HG02970 (cell line): ENCODE measurements around the gene INTS6.

Experiments
- ATAC-seq: cut with Tn5 transposase; IDR thresholded peaks from one replicate; pipeline ENCODE4 v1.9.1; 2021; ENCODE audit warnings: mild to moderate bottlenecking, moderate library complexity, moderate number of reproducible peaks; ENCODE audit not compliant: unreplicated experiment, low FRiP score

Gene INTS6

GRCh38 chr13:51325837-51326236, 127.0 kb downstream of the INTS6 start:
- ATAC-seq, result no peak

DNA sequence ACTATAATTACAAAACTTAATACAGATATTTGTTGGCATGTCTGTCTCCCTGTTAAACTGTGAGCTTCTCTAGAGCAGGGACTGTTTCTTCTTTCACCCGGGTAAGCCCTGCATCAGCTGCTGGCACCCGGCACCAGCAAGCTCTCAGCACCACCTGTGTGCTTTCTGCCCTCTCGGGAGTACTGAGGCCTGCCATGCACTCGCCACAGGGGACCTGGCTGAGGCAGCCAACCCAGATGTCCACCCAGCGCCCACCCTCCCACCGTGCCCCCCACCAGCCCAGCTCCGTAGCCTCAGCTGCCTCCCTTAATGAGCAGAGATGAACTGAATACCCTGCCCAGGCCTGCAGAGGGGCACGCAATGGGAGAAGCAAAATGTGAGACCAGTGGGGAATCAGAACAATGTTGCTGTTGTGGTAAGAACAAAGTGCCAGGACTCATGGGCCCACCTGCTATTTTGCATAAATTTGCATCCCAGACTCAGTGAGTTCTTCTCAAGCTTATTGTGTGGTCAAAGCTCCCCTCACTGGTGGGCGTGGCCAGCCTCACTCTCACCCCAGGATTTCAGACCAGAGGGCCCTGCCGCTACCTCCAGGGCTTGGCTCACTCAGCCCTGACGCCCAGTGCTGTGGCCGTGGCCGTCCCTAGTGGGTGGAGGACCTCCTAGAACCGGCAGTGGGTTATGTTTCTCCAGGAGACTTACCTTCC, 128.0 kb downstream of the INTS6 start:
- ATAC-seq, result no peak

DNA sequence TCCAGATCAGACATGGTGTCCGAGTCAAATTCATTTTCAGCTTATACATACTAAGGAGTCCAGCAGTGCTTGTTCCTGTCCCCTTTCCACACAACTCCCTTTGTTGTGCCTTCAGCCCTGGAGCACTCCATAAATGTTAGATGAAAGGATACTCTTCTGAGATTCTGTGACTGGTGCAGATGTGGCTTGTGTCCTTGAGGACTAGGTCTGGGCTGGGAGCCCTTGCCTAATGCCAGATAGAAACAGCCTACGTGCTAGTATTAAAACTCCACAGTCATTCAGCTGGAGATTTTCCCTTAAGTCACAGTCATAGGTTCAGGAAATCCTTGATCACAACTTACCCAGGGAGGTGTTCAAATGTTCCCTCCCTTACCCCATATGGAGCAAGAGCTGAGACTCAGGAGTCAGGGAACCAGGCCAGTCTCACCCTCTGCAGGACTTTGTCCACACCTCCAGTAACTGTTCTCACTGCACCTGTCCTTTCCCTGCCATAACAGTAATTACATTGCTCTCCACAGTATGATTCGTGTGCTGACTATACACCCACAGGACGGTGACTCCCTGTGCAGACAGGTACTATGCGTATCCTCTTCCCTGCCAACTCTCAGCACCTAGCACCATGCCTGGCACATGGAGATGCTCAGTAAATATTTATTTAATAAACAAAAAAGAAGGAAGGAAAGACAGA, 128.9 kb downstream of the INTS6 start:
- no peak for ATAC-seq

GRCh38 chr13:51322826-51323225, 130.0 kb downstream of the INTS6 start:
- ATAC-seq, result no peak

DNA sequence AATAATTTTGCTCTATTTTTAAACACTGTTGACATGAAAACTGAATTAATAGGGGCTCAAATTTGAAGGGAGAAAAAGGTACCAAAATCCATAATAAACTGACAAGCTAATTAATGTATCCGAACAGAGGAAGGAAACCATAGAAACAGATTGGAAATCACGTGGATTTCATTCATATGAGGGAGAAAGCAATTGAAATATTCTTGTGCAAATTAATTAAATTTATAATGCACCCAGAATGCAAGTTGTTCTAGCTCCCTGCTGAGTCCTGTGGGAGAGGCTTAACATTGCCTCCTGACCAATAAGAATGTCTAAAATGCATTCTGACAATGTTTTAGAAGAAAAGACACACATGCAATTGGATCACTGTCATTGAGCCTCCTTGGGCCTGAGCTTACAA, 131.0 kb downstream of the INTS6 start:
- ATAC-seq, result no peak

- ATAC-seq, result no peak
Measured at GRCh38 chr13:51318876-51319275, 134.0 kb downstream of the INTS6 start.

- no peak for ATAC-seq
Measured at GRCh38 chr13:51318015-51318414, 134.8 kb downstream of the INTS6 start.

- no peak for ATAC-seq
Measured at GRCh38 chr13:51317262-51317661, 135.6 kb downstream of the INTS6 start.

GRCh38 chr13:51313619-51314018, 139.2 kb downstream of the INTS6 start:
- ATAC-seq, result no peak

DNA sequence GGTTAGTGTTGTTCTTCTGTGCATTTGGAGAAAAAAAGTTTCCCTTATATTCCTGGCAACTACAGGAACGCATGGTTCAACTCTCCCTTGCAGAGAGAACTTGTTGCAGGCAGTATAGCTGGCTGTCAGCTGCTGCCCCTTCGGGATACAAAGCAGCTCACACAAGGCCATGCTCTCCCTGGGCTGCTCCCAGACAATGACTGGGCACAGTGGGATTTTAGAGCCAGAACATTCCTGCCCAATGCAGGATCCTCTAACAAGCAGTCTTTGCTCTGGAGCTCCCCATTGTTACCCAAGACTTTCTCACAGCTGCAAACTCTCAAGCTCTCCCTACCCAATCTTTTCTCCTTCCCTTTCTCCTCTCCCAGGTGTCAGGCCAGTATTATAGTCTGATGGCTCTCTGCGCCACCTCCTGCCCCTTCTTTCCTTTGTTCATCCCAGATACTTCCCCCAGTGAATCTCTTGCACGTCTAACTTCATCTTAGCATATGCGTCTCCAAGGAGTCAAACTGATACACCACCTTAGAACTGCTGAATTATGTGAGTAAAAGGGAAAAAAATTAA, 140.8 kb downstream of the INTS6 start:
- ATAC-seq, result no peak
